ENCODE data around the gene MAML2. TPM values are rescaled to one million over a fixed set of nuclear protein-coding genes. Genes with fewer than 3 reads are reported as not detected.

MAML2 gene
- total RNA-seq, 2 experiments from 2014 or later = 23.4 to 27.2 TPM

- no peak for DNase-seq
- no peak overlapping the region for H3K4me3 Mint-ChIP-seq
- peaks cover 11% of the 10 kb centered on the region for H3K36me3 Mint-ChIP-seq (ENCODE audit: low read depth)
- no peaks in the 10 kb centered on the region for H3K27me3 Mint-ChIP-seq
- CTCF ChIA-PET = interaction anchor here (1.2 to 1.4 kb wide), 2 partner anchors 15 to 323 kb away, joined by 4 read pairs; partner anchors contain the start of gene MAML2
- POLR2A ChIA-PET = no interaction called here
- H3K4me1 Mint-ChIP-seq = peaks cover 41% of the 10 kb centered on the region
- no peaks in the 10 kb centered on the region for H3K9me3 Mint-ChIP-seq
- no peak overlapping the region for H3K27ac Mint-ChIP-seq
These were observed 322.9 kb downstream of the MAML2 start for GRCh38 chr11:96019810-96020747.

GRCh38 chr11:96019281-96019680, 323.7 kb downstream of the MAML2 start:
- ChIA-PET CTCF (interaction anchor here (1.2 kb wide), 1 partner anchor 324 kb away, joined by 4 read pairs; the partner anchor contains the start of gene MAML2), POLR2A (no interaction called here)
- Mint-ChIP-seq H3K27ac (no peak overlapping the region), H3K9me3 (no peaks in the 10 kb centered on the region), H3K4me3 (no peak overlapping the region), H3K36me3 (ENCODE audit: low read depth) (peaks cover 11% of the 10 kb centered on the region), H3K27me3 (no peaks in the 10 kb centered on the region), H3K4me1 (peaks cover 41% of the 10 kb centered on the region)
- DNase-seq = no peak

DNA sequence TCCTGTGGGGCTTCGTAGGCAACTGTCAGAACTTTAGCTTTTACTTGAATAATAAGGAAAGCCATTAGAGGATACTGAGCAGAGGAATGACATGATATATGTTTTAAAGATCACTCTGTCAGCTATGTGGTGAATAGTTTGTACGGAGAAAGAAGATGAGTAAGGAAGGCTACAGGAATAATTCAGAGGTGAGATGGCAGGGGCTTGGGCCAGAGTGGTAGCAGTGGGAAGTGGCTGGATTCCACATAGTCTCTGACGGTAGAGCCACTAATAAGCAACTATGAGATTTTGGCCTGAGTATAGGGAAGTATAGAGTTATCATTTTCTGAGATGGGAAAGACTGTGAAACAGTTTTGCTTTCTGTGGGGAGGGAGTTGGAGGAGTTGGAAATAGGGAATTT, 325.1 kb downstream of the MAML2 start:
- Mint-ChIP-seq H3K27me3 (no peaks in the 10 kb centered on the region), H3K36me3 (ENCODE audit: low read depth) (peaks cover 15% of the 10 kb centered on the region), H3K27ac (no peak overlapping the region), H3K4me1 (peaks cover 49% of the 10 kb centered on the region), H3K9me3 (no peaks in the 10 kb centered on the region), H3K4me3 (no peak overlapping the region)
- no peak for DNase-seq
- CTCF ChIA-PET = no interaction called here
- POLR2A ChIA-PET = no interaction called here

GRCh38 chr11:96016978-96017502, 326.0 kb downstream of the MAML2 start:
- no peaks in the 10 kb centered on the region for H3K27me3 Mint-ChIP-seq
- H3K36me3 Mint-ChIP-seq (ENCODE audit: low read depth) = peaks cover 7% of the 10 kb centered on the region
- H3K4me1 Mint-ChIP-seq = peaks cover 54% of the 10 kb centered on the region
- no peak for DNase-seq
- ChIA-PET CTCF (no interaction called here), POLR2A (no interaction called here)
- no peak overlapping the region for H3K27ac Mint-ChIP-seq
- no peak overlapping the region for H3K4me3 Mint-ChIP-seq
- no peaks in the 10 kb centered on the region for H3K9me3 Mint-ChIP-seq

GRCh38 chr11:96015906-96016565, 327.0 kb downstream of the MAML2 start:
- H3K4me3 Mint-ChIP-seq = peak overlapping the region; percentile 1
- ChIA-PET CTCF (interaction anchor here (0.6 kb wide), 2 partner anchors 311 to 941 kb away, joined by 3 read pairs; no protein-coding TSS in a partner anchor), POLR2A (no interaction called here)
- H3K27ac Mint-ChIP-seq = peak overlapping the region; percentile 73
- no peaks in the 10 kb centered on the region for H3K27me3 Mint-ChIP-seq
- no peaks in the 10 kb centered on the region for H3K9me3 Mint-ChIP-seq
- peaks cover 5% of the 10 kb centered on the region for H3K36me3 Mint-ChIP-seq (ENCODE audit: low read depth)
- DNase-seq = peak; percentile 60
- H3K4me1 Mint-ChIP-seq = peaks cover 62% of the 10 kb centered on the region

DNA sequence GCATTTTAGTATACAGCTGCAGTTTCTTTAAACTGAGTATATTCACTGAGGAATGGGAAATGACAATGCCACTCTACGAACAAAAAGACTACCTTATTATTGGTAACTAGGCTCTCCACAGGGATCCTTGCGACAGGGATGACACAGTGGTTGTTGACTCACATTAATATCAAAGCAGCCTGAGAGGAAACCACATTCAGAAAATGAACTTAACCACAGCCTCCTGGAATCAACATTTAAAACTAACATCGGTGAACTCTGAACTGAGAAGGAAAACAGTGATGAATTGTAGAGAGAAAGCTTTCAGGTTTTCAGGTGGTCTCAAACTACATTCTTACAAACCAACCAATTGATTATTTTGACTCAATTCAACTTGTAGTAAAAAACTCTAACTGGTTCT, 328.8 kb downstream of the MAML2 start:
- DNase-seq = peak; percentile 65
- ChIA-PET POLR2A (no interaction called here), CTCF (interaction anchor here (0.7 to 1.2 kb wide), 3 partner anchors 20 to 329 kb away, joined by 3 to 6 read pairs (median 4); no protein-coding TSS in a partner anchor)
- no peaks in the 10 kb centered on the region for H3K9me3 Mint-ChIP-seq
- no peaks in the 10 kb centered on the region for H3K27me3 Mint-ChIP-seq
- peaks cover 5% of the 10 kb centered on the region for H3K36me3 Mint-ChIP-seq (ENCODE audit: low read depth)
- peaks cover 59% of the 10 kb centered on the region for H3K4me1 Mint-ChIP-seq
- H3K27ac Mint-ChIP-seq = peak overlapping the region; percentile 91
- H3K4me3 Mint-ChIP-seq = peak overlapping the region; percentile 42

GRCh38 chr11:96013461-96014213, 329.4 kb downstream of the MAML2 start:
- Mint-ChIP-seq H3K4me3 (peak overlapping the region; percentile 42), H3K27ac (peak overlapping the region; percentile 91), H3K4me1 (peaks cover 59% of the 10 kb centered on the region), H3K36me3 (ENCODE audit: low read depth) (peaks cover 5% of the 10 kb centered on the region), H3K9me3 (no peaks in the 10 kb centered on the region), H3K27me3 (no peaks in the 10 kb centered on the region)
- ChIA-PET CTCF (interaction anchor here (1.0 to 1.1 kb wide), 2 partner anchors 19 to 330 kb away, joined by 3 read pairs; partner anchors contain the start of gene MAML2), POLR2A (no interaction called here)
- peak; percentile 11 for DNase-seq

- H3K4me1 Mint-ChIP-seq = peaks cover 59% of the 10 kb centered on the region
- H3K27me3 Mint-ChIP-seq = no peaks in the 10 kb centered on the region
- ChIA-PET POLR2A (no interaction called here), CTCF (interaction anchor here (1.0 to 1.6 kb wide), 3 partner anchors 329 to 331 kb away, joined by 3 read pairs; partner anchors contain the start of gene MAML2)
- no peaks in the 10 kb centered on the region for H3K9me3 Mint-ChIP-seq
- peak; percentile 57 for DNase-seq
- H3K27ac Mint-ChIP-seq = peak overlapping the region; percentile 91
- H3K4me3 Mint-ChIP-seq = peak overlapping the region; percentile 1
- H3K36me3 Mint-ChIP-seq (ENCODE audit: low read depth) = peaks cover 5% of the 10 kb centered on the region
These were observed 330.7 kb downstream of the MAML2 start for GRCh38 chr11:96012086-96012824.

GRCh38 chr11:96010683-96011082, 332.3 kb downstream of the MAML2 start:
- H3K27me3 Mint-ChIP-seq = no peaks in the 10 kb centered on the region
- ChIA-PET CTCF (no interaction called here), POLR2A (no interaction called here)
- no peak overlapping the region for H3K4me3 Mint-ChIP-seq
- H3K4me1 Mint-ChIP-seq = peaks cover 46% of the 10 kb centered on the region
- peaks cover 5% of the 10 kb centered on the region for H3K36me3 Mint-ChIP-seq (ENCODE audit: low read depth)
- no peak overlapping the region for H3K27ac Mint-ChIP-seq
- no peaks in the 10 kb centered on the region for H3K9me3 Mint-ChIP-seq
- no peak for DNase-seq

DNA sequence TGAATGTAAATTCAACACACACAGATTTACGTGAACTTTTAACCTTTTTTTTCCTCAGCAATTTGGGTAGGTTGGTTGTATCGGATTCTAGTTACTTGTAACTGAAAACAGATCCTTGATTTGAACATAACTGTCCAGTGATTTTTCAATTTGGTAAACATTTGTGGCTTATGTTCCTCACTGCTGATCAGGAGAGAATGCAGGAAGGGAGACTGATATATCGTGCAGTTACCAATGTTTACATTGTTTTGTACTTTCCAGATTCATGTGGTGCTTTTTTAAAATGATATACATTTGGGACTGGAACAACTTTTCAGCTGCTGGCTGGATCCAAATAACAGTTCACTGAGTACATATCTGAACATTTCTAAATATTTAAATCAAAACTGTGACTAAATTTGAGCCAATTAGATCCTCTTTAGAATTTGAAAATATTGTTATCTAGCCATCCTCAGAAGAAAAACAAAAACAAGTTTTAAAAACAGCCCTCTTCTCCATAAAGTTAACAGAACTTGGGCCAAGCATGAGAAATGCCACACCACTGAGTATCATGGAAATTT, 334.8 kb downstream of the MAML2 start:
- Mint-ChIP-seq H3K36me3 (ENCODE audit: low read depth) (peaks cover 13% of the 10 kb centered on the region), H3K9me3 (no peaks in the 10 kb centered on the region), H3K27ac (no peak overlapping the region), H3K27me3 (no peaks in the 10 kb centered on the region), H3K4me1 (peaks cover 22% of the 10 kb centered on the region), H3K4me3 (no peak overlapping the region)
- ChIA-PET CTCF (no interaction called here), POLR2A (no interaction called here)
- DNase-seq = no peak

DNA sequence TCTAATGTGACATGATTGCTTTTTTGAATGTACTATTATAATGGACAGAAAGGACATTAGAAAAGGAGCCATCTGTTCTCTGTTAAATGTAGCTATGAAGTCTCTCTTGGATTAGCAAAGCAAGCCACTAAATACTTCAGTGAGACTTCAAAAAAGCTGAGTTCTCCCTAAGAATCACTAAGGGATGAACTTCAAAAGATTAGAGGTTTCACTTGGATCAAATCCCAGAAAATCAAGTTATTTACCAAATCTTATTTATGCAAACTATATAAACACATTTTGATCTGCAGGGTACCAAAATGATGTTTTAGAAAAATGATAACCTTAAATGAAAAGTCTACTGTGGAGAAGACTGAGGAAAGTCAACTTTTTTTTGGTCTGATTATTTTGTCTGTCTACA, 337.0 kb downstream of the MAML2 start:
- DNase-seq = no peak
- ChIA-PET POLR2A (no interaction called here), CTCF (no interaction called here)
- H3K4me3 Mint-ChIP-seq = no peak overlapping the region
- no peak overlapping the region for H3K27ac Mint-ChIP-seq
- H3K9me3 Mint-ChIP-seq = peaks cover 4% of the 10 kb centered on the region
- peaks cover 19% of the 10 kb centered on the region for H3K36me3 Mint-ChIP-seq (ENCODE audit: low read depth)
- H3K27me3 Mint-ChIP-seq = no peaks in the 10 kb centered on the region
- peaks cover 2% of the 10 kb centered on the region for H3K4me1 Mint-ChIP-seq

DNA sequence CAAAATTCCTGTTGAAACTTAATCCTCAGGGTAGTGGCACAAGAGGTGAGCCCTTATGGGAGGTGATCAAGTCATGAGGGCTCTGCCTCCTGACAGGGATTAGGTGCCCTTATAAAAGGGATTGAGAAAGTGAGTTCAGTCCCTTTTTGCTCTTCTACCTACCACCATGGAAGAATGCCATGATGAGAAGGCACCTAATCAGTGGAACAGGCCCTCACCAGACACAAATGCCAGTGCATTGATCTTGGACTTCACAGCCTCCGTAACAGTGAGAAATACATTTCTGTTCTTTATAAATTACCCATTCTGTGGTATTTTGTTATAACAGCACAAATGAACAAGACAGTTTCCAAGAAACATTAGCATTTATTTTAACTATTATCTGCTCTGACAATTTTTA, 338.1 kb downstream of the MAML2 start:
- Mint-ChIP-seq H3K36me3 (ENCODE audit: low read depth) (peaks cover 18% of the 10 kb centered on the region), H3K4me1 (peaks cover 4% of the 10 kb centered on the region), H3K4me3 (no peak overlapping the region), H3K27me3 (no peaks in the 10 kb centered on the region), H3K9me3 (peaks cover 4% of the 10 kb centered on the region), H3K27ac (no peak overlapping the region)
- no peak for DNase-seq
- ChIA-PET POLR2A (no interaction called here), CTCF (no interaction called here)

Measured in activated CD4-positive, alpha-beta T cell treated with anti-CD3 and anti-CD28 coated beads, Interleukin-2, amount 10 ng/mL, durations not matched to agents 7 days and 5 days (primary cell).